Fibroblast of villous mesenchyme (primary cell): ENCODE measurements around the gene THRB. TPM values are rescaled to one million over a fixed set of nuclear protein-coding genes. Genes with fewer than 3 reads are reported as not detected.

ENCODE experiments used
- DNase-seq: peaks from one replicate; pipeline ENCODE4 v3.0.0-alpha.2; 2010; ENCODE audit warnings: low read depth
- H3K4me3 ChIP-seq: 2 replicates; pipeline ENCODE4 v1.5.1; 2011; ENCODE audit warnings: low read depth, mild to moderate bottlenecking, low read length
- CTCF ChIP-seq: IDR thresholded peaks from 2 replicates; pipeline ENCODE4 v1.5.1; 2012; ENCODE audit warnings: low read depth, mild to moderate bottlenecking, low read length; ENCODE audit not compliant: insufficient read depth
- total RNA-seq: library from RNA; depleted of rRNA; stranded (reverse); fragments of >200 nt; gene quantifications from 2 replicates; pipeline ENCODE4 v1.2.3, GENCODE V29; 2012

Gene THRB
- total RNA-seq, 1 donor = 13.4 TPM

- no peak for DNase-seq
- TF ChIP-seq CTCF = no peak
- no peak overlapping the region for H3K4me3 ChIP-seq
These were observed 109.5 kb downstream of the THRB start for GRCh38 chr3:24385012-24385615.

GRCh38 chr3:24382647-24383046, 112.0 kb downstream of the THRB start:
- no peak for DNase-seq
- no peak for TF ChIP-seq CTCF
- no peak overlapping the region for H3K4me3 ChIP-seq

GRCh38 chr3:24379936-24380335, 114.7 kb downstream of the THRB start:
- DNase-seq = no peak
- TF ChIP-seq CTCF = no peak
- H3K4me3 ChIP-seq = no peak overlapping the region

GRCh38 chr3:24378313-24378712, 116.3 kb downstream of the THRB start:
- no peak overlapping the region for H3K4me3 ChIP-seq
- TF ChIP-seq CTCF = no peak
- no peak for DNase-seq

- TF ChIP-seq CTCF = no peak
- no peak for DNase-seq
- H3K4me3 ChIP-seq = no peak overlapping the region
These were observed 117.2 kb downstream of the THRB start for GRCh38 chr3:24377218-24377993.

- TF ChIP-seq CTCF = no peak
- no peak for DNase-seq
- no peak overlapping the region for H3K4me3 ChIP-seq
These were observed 118.7 kb downstream of the THRB start for GRCh38 chr3:24375947-24376384.
